GM18870 (cell line): ENCODE measurements around the gene DAB1.
"Not testable (repeated sequence)": the region's sequence is repeated elsewhere in the genome, so short reads cannot be mapped to it uniquely, and the experiment has no call there.

Experiments
- ATAC-seq: cut with Tn5 transposase; IDR thresholded peaks from one replicate; pipeline ENCODE4 v1.9.1; 2021; ENCODE audit warnings: moderate library complexity; ENCODE audit not compliant: unreplicated experiment

The DAB1 gene

DNA sequence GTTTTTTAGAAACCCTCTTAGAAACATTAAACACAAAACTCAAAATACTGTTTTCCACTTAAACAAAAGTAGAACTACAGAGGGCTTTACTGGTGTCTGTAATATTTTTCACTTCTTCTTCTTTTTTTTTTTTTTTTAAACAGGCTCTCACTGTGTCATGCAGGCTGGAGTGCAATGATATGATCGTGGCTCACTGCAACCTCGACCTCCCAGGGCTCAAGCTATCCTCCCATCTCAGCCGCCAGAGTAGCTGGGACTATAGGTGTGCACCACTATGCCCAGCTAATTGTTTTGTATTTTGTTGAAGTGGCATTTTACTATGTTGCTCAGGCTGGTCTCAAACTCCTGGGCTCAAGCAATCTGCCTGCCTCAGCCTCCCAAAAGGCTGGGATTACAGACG, 194.8 kb downstream of the DAB1 start:
- no peak for ATAC-seq

DNA sequence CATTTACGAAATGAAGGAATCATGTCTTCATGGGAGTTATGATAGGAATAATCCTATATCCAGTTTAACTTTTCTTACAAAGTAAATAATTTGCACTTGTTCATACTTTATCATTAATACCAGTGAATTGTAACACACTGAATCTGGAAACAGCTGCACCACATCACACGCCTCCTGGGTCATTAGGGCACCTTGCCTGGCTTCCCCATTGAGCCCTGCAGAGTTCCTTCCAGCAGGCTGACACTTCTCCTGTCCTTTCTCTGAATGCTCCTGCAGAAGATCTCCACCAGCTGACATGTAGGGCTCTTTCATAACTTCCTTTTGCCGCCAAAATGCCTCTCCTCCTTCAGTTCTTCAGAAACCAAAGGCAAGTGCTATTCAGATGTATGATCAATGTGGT, 201.1 kb downstream of the DAB1 start:
- no peak for ATAC-seq

DNA sequence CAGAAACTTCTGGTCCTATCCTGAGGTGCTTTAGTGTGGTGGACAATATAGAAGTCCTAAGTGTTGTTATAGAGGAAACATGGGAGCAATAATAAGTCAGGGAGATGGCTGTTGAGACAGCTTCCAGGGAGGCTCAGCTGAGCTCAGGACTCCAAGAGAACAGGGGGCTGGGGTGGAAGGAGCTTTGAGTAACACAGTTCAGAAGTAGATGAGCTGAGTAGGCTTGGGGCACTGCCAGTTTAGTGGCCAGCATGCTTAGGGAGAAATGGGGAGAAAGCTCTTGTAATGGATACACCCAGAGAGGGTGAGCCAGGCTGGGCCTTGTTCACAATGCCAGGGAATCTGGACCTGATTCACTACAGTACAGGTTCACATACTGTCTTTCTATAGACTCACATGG, 201.6 kb downstream of the DAB1 start:
- ATAC-seq: no peak

DNA sequence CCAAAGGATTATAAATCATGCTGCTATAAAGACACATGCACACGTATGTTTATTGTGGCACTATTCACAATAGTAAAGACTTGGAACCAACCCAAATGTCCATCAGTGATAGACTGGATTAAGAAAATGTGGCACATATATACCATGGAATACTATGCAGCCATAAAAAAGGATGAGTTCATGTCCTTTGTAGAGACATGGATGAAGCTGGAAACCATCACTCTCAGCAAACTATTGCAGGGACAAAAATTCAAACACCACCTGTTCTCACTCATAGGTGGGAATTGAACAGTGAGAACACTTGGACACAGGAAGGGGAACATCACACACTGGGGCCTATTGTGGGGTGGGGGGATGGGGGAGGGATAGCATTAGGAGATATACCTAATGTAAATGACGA, 203.0 kb downstream of the DAB1 start:
- not testable (repeated sequence) for ATAC-seq

DNA sequence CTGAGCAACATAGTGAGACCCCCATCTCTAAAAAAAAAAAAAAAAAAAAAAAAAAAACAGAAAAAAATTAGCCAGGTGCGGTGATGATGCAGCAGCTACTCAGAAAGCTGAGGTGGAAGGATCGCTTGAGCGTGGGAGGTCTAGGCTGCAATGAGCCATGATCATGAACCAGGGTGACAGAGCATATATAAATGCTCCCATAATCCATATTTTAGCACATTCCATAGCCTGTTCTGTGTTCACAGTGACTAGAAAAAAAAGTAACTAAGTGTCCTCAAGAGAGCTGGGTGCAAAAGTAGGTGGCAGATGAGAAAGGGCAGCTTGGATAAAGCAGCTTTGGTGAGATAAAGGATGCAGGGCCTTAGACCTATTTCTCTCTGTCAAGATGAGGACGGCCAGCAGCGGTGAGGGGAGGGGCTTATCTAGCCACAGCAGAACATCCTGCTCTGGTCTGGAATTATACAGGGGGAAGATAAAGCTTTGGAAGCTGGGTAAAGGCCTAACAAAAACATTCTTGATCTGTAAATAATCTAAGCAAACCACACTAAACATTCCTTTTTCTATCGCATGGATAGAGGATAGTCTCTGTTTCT, 205.3 kb downstream of the DAB1 start:
- ATAC-seq: no peak

DNA sequence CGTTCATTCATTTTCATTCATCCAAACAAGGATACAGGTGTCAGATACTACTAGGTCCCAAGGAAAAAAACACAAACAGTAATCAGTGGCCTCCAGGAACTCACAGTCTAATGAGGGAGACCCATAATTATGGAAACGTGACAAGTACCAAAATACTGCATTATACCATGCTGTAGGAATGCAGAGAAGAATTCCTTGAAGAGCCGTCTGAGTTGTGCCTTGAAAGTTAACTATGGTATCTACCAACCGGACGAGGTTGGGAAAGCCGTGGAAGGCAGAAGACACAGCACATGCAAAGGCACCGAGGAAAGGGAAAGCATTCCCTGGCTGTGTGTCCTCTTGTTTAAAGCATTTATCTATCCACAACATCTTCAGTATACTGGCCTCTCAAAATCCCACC, 206.0 kb downstream of the DAB1 start:
- ATAC-seq: no peak

DNA sequence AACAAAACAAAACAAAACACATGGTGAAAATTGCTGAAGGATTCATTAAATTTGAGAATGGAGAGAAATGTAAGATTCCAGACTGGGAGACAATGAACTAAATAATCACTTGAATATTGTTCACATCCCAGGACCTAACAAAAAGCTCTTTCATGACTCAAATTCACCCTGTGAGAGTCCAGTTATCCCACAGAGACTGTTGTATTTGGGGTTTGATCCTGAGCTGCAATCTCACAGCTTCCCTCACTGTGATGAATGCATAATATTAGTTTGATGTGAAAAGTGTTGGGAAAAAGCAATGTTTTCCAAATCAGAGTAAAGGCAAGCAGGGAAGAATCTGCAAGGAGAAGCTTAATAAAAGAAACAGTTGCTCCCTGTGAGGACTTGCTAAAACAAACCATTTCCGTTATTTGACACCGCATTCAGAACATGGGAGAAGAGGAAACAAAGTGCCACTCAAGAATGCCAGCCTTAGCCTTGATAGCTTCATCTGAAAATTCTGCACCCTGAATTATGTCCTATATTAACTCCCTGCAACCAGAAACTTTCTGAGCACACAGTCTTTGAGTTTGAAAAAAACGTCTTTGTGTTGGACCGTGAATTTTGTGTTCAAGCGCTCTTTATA, 208.8 kb downstream of the DAB1 start:
- ATAC-seq: no peak

DNA sequence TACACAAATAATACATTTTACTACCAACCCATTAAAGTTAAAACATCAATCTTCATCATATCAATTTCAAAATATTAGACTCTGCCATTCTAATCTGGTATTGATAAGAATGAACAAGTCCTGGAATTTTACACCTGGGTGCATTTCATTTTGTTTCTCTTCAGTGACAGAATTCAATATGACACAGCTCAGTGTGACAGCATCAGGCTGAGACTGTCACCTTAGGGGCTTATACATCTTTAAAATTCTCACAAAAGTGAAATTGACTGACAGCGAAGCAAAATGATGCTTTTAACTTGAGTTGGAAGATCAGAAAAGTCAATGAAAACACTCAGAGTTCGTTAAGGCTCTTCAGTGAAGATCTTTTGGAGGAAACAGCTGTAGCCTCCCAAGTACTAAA, 213.0 kb downstream of the DAB1 start:
- no peak for ATAC-seq

DNA sequence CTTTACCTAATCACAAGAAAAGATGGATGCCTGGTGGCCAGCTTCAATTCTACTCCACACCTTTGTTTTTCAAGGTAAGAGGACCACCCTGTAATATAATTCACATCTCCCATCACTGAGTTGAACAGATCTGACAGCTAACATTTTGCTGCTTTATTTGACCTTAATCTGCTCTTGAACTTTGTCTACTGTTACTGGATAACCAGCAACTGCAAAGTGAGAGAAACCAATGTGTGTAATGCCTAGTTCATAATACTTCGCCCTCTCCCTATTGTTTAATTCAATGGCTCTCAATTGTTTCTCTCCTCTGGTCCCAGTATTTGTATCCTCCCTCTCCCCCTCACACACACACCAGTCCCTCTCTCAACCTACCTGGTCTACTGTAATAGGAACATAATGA, 214.4 kb downstream of the DAB1 start:
- no peak for ATAC-seq

DNA sequence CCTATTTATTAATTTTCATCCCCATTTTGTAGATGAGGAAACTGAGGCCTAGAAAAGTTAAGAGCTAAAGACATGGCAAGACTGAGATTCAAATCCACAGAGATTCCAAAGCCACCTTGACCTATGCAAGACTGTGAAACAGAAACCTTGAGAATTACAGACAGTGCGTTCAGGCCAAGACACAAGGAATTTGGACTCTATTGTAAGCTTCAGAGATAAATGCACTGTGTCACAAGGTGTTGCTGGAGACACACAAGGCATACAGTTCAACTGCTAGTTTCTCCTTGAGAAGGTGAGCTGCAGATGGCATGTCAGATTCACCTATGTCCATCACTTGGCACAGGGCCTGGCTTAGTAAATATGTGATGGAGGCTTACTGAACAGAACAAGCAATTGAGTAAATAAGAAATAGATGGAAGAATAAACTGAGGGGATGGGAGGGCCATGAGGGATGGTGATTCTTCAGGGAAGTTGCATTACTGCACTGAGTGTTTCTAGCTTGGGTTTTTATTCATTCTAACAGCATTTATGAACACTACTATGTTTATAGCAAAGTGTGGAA, 215.0 kb downstream of the DAB1 start:
- no peak for ATAC-seq

DNA sequence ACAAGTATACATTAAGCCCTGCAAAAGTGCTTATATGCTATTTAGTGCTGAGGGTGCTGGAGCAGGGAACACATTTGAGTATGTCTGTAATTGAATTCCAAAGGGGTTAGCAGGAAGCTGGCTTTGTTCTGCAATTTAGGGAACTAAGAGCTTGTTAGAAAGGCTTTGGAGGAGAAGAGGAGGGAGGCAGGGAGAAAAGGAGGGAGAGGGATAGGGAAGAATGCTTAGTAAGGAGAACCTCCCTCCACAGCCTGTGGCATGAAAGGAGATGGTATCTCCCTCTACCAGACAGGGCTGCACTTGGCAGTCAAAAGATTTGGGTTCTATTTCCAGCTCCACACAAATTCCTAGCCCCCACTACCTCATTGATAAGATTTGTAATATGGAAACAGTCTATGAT, 217.8 kb downstream of the DAB1 start:
- no peak for ATAC-seq

DNA sequence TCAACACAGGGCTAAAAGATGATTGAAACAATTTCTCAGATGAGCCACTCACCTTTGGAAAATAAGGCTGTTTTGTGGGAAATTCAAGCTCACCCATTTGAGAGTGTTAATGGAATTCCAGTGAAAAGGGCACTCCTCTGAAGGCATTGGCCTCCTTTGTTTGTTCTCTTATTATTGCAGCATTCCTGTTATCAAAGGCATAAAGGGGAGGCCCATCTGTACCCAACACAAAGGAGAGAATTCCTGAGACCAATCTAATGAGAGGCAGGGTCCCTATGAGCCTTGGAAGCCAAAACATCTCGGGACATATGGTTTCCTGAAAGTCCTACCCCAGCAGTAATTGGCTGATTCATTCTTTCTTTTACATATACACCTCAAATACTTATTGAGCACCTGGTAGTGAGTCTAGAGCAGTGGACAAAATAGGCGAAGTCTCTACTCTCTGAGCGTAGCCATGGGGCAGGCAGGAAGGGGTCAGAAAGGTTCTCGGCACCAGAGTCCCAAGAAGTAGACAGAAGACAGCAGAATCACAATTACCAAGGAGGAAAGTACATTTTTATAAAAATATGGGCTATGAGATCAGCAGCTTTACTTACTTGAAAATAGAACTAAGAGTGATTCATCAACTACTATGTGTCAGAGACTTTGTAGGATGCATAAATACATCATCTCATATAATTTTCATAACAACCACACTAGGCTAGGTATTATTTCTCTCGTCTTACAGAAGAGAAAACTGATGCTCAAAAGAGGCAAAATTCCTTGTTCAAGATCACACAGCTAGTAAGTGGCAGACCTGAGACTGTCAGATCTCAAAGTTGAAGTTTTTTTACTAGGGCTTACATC, 218.7 kb downstream of the DAB1 start:
- ATAC-seq: no peak

DNA sequence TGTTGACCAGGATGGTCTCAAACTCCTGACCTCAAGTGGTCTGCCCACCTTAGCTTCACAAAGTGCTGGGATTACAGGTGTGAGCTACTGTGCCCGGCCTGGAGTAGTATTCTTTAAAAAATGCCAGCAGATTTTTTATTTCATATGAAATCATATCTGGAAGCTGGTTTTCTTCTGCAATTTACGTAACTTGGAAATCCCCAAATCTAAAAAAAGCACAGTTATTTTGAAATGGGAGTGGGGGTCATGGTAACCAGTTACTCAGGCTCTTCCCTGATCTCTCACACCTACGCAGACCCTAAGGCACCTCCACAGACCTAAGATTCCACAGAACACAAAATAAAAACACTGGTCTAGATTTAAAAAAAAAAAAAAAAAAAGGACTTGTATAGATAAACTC, 219.8 kb downstream of the DAB1 start:
- ATAC-seq: no peak

DNA sequence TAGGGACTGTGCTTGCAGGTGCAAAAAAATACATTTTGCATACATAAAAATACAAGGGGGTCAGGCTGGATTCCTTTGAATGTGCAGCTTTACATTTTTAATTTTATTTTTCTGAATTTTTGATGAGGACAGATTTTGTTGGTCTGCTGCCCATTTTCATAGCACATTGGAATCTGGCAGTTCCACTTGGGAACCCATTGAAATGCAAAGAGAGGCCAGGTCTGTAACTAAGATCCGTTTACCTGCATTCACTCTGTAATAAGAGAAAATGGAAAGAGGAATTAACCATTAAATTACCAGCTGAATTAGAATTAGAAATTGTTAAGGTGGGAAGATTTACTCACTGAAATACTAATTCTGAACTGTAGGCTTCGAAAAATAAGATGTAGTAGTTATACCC, 221.6 kb downstream of the DAB1 start:
- ATAC-seq: no peak

DNA sequence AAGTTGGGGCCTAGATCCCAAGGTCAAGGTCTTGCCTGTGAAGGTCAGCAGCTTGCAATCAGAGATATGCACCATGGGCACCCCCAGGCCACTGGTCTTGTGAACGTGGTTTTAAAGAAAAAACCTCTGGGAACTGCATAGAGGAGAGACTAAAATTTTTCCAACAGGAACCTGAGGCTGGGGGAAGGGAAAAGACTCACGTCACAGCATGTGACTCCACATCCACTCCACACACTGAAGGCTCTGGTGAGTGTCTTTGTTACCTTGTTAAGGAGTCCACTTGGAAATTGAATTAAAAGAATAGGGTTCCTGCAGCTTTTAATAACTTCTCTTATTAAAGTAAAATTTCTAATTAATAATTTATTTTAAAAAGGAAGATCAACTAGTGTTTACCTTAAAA, 224.9 kb downstream of the DAB1 start:
- ATAC-seq: no peak

DNA sequence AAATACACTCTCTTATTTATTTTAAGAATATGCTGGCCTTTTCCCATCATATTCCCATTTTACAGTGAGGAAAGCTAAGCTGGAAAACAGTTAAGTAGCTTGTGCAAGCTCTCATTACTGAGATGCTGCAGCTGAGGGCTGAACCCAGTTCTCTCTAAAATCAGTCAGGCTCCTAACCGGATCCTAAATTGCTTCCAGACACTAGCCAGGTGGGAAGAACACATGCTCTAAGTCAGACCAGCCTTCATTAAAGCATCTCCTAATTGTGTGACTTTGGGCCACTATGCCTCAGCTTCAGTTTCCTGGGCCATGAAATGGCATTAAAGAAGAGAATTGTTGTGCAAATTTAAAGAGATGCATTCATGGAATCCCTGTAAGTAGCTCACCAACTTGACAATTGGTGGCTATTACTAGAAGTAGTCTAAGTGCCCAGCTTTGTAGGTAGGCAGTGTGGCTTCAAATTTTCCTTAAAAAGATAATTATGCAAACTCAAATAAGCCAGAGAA, 228.4 kb downstream of the DAB1 start:
- ATAC-seq: no peak

DNA sequence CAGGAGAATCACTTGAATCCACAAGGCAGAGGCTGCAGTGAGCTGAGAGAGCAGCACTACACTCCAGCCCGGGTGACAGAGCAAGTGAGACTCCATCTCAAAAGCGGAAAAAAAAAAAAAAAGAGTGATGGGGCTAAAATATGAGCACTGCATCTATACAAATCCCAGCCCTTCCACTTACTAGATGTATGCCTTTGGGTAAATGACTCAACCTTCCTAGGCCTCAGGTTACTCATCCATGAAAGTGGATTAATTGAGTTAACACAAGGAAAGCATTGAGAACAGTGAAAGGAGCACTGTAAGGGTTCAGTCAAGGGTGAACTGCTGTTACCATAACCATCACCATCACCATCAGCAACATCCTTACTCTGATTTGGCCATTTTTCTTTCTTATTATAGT, 231.6 kb downstream of the DAB1 start:
- no peak for ATAC-seq

DNA sequence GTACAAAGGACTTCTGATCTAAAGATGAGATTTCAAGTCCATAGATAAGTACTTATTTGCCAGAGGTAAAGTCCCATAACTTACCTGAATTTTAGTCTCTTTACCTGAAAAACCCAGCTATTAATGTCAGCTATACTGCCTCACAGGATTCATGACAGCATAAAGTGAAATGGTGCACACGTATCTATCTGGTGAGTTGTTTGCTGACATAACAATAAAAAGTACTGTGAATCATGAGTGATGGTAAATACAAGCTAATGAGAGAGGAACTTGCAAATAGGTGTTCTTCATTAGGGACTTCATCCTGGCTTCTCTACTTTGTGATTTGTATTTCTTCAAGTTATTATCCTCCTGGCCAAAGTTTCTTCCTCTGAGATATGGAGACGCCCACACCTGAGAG, 233.0 kb downstream of the DAB1 start:
- ATAC-seq: no peak

DNA sequence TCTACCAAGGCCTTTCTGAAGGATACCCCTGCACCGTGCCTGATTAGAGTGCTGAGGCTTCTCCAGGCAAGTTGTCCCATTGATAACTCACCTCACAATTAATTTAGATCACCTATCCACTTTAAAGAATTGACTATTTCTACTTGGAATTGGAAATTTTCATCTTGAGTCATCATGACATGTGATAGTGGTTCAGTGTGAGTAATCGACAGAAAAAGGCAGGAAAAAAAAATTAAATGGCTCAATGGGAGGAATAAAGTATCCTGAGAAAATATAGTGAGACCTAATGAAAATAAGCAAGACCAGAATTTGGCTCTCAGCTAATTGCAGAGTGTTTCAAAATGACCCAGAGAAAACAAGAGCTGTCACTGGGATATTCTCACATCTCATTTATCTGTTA, 235.7 kb downstream of the DAB1 start:
- ATAC-seq: no peak

DNA sequence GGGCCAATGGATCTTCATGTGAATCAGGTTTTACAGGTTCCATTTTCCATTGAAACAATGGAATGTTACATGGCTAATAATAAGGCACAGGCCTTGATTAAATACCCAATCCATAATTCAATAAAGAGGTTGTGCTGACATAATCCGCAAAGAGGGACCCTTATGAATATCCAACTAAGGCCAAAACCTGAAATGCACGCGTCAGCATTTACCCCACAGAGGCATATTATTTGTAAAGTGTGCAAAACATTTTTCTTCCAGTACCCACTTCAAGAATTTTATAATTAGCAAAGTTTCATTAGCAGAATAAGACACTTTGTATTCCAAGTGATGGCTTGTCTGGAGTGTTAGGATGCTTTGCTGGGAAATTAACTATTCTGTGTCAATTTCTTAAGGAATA, 237.4 kb downstream of the DAB1 start:
- ATAC-seq: no peak

DNA sequence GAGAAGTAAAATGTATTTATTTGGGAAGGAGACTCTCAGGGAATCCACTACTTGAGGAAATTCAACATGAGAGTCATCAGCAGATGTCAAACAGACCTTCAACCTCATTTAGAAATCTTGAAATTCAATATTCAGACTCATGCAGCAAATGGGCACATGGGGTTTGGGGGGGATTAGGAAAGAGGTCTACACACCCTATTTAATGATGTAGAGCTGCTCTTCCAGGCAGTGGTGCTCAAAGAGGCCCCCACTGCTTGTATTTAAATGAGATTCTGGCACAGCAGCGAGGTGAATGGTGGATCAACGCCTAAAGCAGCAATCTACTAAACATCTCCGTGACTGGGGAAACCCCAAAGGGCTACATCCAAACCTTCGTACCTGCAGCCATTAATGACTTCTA, 244.9 kb downstream of the DAB1 start:
- ATAC-seq: no peak

DNA sequence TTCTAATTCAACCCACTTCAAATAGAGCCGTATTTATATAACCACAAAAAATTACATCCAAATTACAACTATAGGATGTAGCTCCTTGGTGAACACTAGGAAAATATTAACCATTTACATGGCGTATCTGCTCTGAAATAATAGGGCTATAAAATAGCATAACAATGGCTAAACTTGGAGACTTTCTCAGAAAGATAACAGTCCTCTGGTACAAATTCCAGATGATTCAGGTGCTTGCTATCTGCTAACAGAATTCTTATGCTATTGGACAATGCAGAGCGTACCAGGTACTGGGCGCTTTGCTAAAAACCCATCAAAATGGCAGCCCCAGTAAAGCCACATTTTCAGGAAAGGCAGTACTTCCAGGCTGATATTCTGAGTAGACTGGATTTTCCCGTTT, 248.4 kb downstream of the DAB1 start:
- no peak for ATAC-seq
